HG03280 (cell line): ENCODE results near the gene BRD3OS.

ENCODE experiments used
- ATAC-seq: cut with Tn5 transposase; IDR thresholded peaks from one replicate; pipeline ENCODE4 v1.9.1; 2021; ENCODE audit warnings: mild to moderate bottlenecking, moderate library complexity; ENCODE audit not compliant: unreplicated experiment

Gene BRD3OS

GRCh38 chr9:134031783-134032182 is 6.5 kb downstream of the BRD3OS start:
- ATAC-seq, result no peak

- ATAC-seq, result no peak
Measured at GRCh38 chr9:134032456-134033222, 7.4 kb downstream of the BRD3OS start.

- ATAC-seq, result no peak
Measured at GRCh38 chr9:134033516-134034214, 8.4 kb downstream of the BRD3OS start.

- ATAC-seq, result no peak
Measured at GRCh38 chr9:134034215-134035040, 9.1 kb downstream of the BRD3OS start.

GRCh38 chr9:134035041-134036039 is 10.1 kb downstream of the BRD3OS start:
- ATAC-seq, result no peak

- ATAC-seq, result no peak
Measured at GRCh38 chr9:134036130-134036529, 10.8 kb downstream of the BRD3OS start.

GRCh38 chr9:134037641-134038040 is 12.4 kb downstream of the BRD3OS start:
- ATAC-seq, result no peak

- ATAC-seq, result no peak
Measured at GRCh38 chr9:134039386-134040175, 14.3 kb downstream of the BRD3OS start.

- no peak for ATAC-seq
Measured at GRCh38 chr9:134040176-134040565, 14.9 kb downstream of the BRD3OS start.

GRCh38 chr9:134040781-134041648 is 15.7 kb downstream of the BRD3OS start:
- no peak for ATAC-seq

GRCh38 chr9:134041649-134041962 is 16.3 kb downstream of the BRD3OS start:
- ATAC-seq, result no peak

- no peak for ATAC-seq
Measured at GRCh38 chr9:134043531-134043988, 18.3 kb downstream of the BRD3OS start.

- no peak for ATAC-seq
Measured at GRCh38 chr9:134044944-134045343, 19.7 kb downstream of the BRD3OS start.

GRCh38 chr9:134045841-134046544 is 20.7 kb downstream of the BRD3OS start:
- no peak for ATAC-seq

- no peak for ATAC-seq
Measured at GRCh38 chr9:134046894-134047681, 21.8 kb downstream of the BRD3OS start.

GRCh38 chr9:134047868-134048581 is 22.7 kb downstream of the BRD3OS start:
- ATAC-seq, result no peak

GRCh38 chr9:134048582-134048968 is 23.3 kb downstream of the BRD3OS start:
- ATAC-seq, result no peak
